H9 (cell line): Measurements from ENCODE around the gene PFN3. TPM values are rescaled to one million over a fixed set of nuclear protein-coding genes. Genes with fewer than 3 reads are reported as not detected.

ENCODE experiments used
- DNase-seq: peaks from one replicate; pipeline ENCODE4 v3.0.0-alpha.2; 2017
- H2AFZ ChIP-seq: one replicate; pipeline ENCODE4 v1.6.1; 2013; ENCODE audit warnings: mild to moderate bottlenecking, low read length, control low read depth, moderate library complexity
- H2AK5ac ChIP-seq: 2 replicates; pipeline ENCODE4 v1.6.1; 2013; ENCODE audit warnings: low read length, control low read depth, mixed read lengths; ENCODE audit not compliant: insufficient read length
- H2BK120ac ChIP-seq: one replicate; pipeline ENCODE4 v1.6.1; 2013; ENCODE audit warnings: low read depth, mild to moderate bottlenecking, low read length, control low read depth, inconsistent platforms; ENCODE audit not compliant: poor library complexity, severe bottlenecking
- H2BK12ac ChIP-seq: 2 replicates; pipeline ENCODE4 v1.6.1; 2013; ENCODE audit warnings: low read length, control low read depth, mixed read lengths, low read depth; ENCODE audit not compliant: insufficient read length
- H2BK15ac ChIP-seq: 2 replicates; pipeline ENCODE4 v1.6.1; 2013; ENCODE audit warnings: low read depth, low read length, control low read depth
- H2BK20ac ChIP-seq: one replicate; pipeline ENCODE4 v1.6.1; 2013; ENCODE audit warnings: low read depth, mild to moderate bottlenecking, low read length, control low read depth, inconsistent platforms; ENCODE audit not compliant: poor library complexity, severe bottlenecking
- H2BK5ac ChIP-seq: 2 replicates; pipeline ENCODE4 v1.6.1; 2013; ENCODE audit warnings: low read length, control low read depth, mixed read lengths; ENCODE audit not compliant: insufficient read length
- H3K14ac ChIP-seq: 2 replicates; pipeline ENCODE4 v1.6.1; 2013; ENCODE audit warnings: low read length, control low read depth; ENCODE audit not compliant: insufficient read depth
- H3K18ac ChIP-seq: 2 replicates; pipeline ENCODE4 v1.6.1; 2013; ENCODE audit warnings: low read depth, mild to moderate bottlenecking, mixed read lengths, low read length, control low read depth; ENCODE audit not compliant: insufficient read length
- H3K23ac ChIP-seq: 2 replicates; pipeline ENCODE4 v1.6.1; 2013; ENCODE audit warnings: low read length, control low read depth, mixed read lengths, low read depth; ENCODE audit not compliant: insufficient read length
- H3K23me2 ChIP-seq: 2 replicates; pipeline ENCODE4 v1.6.1; 2013; ENCODE audit warnings: low read depth, mild to moderate bottlenecking, mixed read lengths, low read length, control low read depth; ENCODE audit not compliant: insufficient read length, poor library complexity, severe bottlenecking
- H3K27ac ChIP-seq: 2 replicates; pipeline ENCODE4 v1.5.1; 2013; ENCODE audit warnings: low read length, control low read depth, mixed read lengths, low read depth; ENCODE audit not compliant: insufficient read length
- H3K27me3 ChIP-seq: 2 replicates; pipeline ENCODE4 v1.6.1; 2013; ENCODE audit warnings: low read length, control low read depth, inconsistent platforms; ENCODE audit not compliant: insufficient read depth
- H3K4ac ChIP-seq: 2 replicates; pipeline ENCODE4 v1.6.1; 2013; ENCODE audit warnings: low read depth, mild to moderate bottlenecking, control low read depth, inconsistent platforms, low read length, moderate library complexity
- H3K4me1 ChIP-seq: 2 replicates; pipeline ENCODE4 v1.6.1; 2013; ENCODE audit warnings: low read length, control low read depth, inconsistent platforms; ENCODE audit not compliant: insufficient read depth
- H3K4me2 ChIP-seq: 2 replicates; pipeline ENCODE4 v1.6.1; 2013; ENCODE audit warnings: low read length, control low read depth, mixed read lengths; ENCODE audit not compliant: insufficient read length, insufficient read depth
- H3K56ac ChIP-seq: 2 replicates; pipeline ENCODE4 v1.6.1; 2013; ENCODE audit warnings: low read depth, mild to moderate bottlenecking, mixed read lengths, low read length, control low read depth; ENCODE audit not compliant: insufficient read length
- H3K79me1 ChIP-seq: 2 replicates; pipeline ENCODE4 v1.6.1; 2013; ENCODE audit warnings: low read depth, mild to moderate bottlenecking, moderate library complexity, low read length, control low read depth, inconsistent platforms; ENCODE audit not compliant: insufficient read depth, poor library complexity, severe bottlenecking
- H3K79me2 ChIP-seq: 2 replicates; pipeline ENCODE4 v1.6.1; 2013; ENCODE audit warnings: low read length, control low read depth, inconsistent platforms; ENCODE audit not compliant: insufficient read depth
- H3K9ac ChIP-seq: 2 replicates; pipeline ENCODE4 v1.6.1; 2013; ENCODE audit warnings: low read length, control low read depth, mixed read lengths; ENCODE audit not compliant: insufficient read length; ENCODE audit errors: extremely low read depth
- H3K9me3 ChIP-seq: one replicate; pipeline ENCODE4 v1.6.1; 2013; ENCODE audit warnings: low read depth, low read length, inconsistent platforms; ENCODE audit not compliant: control insufficient read depth
- H3T11ph ChIP-seq: one replicate; pipeline ENCODE4 v1.6.1; 2013; ENCODE audit warnings: mild to moderate bottlenecking, low read length, control low read depth, inconsistent platforms
- H4K20me1 ChIP-seq: one replicate; pipeline ENCODE4 v1.6.1; 2013; ENCODE audit not compliant: control insufficient read depth, insufficient read length, insufficient read depth
- H4K5ac ChIP-seq: 2 replicates; pipeline ENCODE4 v1.6.1; 2013; ENCODE audit warnings: low read depth, mild to moderate bottlenecking, mixed read lengths, low read length, control low read depth; ENCODE audit not compliant: insufficient read length
- H4K8ac ChIP-seq: replicated peaks from 2 replicates; pipeline ENCODE4 v1.6.1; 2013; ENCODE audit warnings: low read length, control low read depth, mixed read lengths, low read depth; ENCODE audit not compliant: insufficient read length
- H4K91ac ChIP-seq: 2 replicates; pipeline ENCODE4 v1.6.1; 2013; ENCODE audit warnings: low read depth, mild to moderate bottlenecking, moderate library complexity, mixed read lengths, low read length, control low read depth; ENCODE audit not compliant: insufficient read length
- H3K27ac Mint-ChIP-seq, 3 experiments: 2 replicates in 2 of 3; 3 replicates in 1 of 3; pipeline ENCODE4 v1.8.0; 2020 to 2021; ENCODE audit warnings: mixed read lengths in 3 of 3, mild to moderate bottlenecking in 1 of 3, moderate library complexity in 1 of 3
- H3K27me3 Mint-ChIP-seq: 2 replicates; pipeline ENCODE4 v1.8.0; 2021; ENCODE audit warnings: low read depth, mild to moderate bottlenecking, moderate library complexity, mixed read lengths
- H3K36me3 Mint-ChIP-seq, 3 experiments: 2 replicates in 2 of 3; 3 replicates in 1 of 3; pipeline ENCODE4 v1.8.0; 2020 to 2021; ENCODE audit warnings: low read depth in 3 of 3, mixed read lengths in 3 of 3; ENCODE audit not compliant: insufficient read depth in 1 of 3
- H3K4me1 Mint-ChIP-seq, 2 experiments: 2 replicates each; pipeline ENCODE4 v1.8.0; 2020; ENCODE audit warnings: mixed read lengths in 2 of 2
- H3K4me3 Mint-ChIP-seq, 2 experiments: 2 replicates in 1 of 2; 3 replicates in 1 of 2; pipeline ENCODE4 v1.8.0; 2020 to 2021; ENCODE audit warnings: mild to moderate bottlenecking in 2 of 2, mixed read lengths in 2 of 2, moderate library complexity in 1 of 2
- H3K9me3 Mint-ChIP-seq, 2 experiments: 2 replicates in 1 of 2; 3 replicates in 1 of 2; pipeline ENCODE4 v1.8.0; 2020; ENCODE audit warnings: mild to moderate bottlenecking in 2 of 2, mixed read lengths in 2 of 2, moderate library complexity in 1 of 2
- CTCF ChIP-seq: fragments of 200-600 bp; sonication (generic); conservative IDR thresholded peaks from 3 replicates; pipeline ENCODE4 v1.8.0; 2021; ENCODE audit warnings: antibody characterized with exemption, mild to moderate bottlenecking
- WGBS: extraction: QIAGEN DNeasy Blood & Tissue Kit; methylation state at CpG from one replicate; pipeline ENCODE4 v1.1.7; 2013; ENCODE audit warnings: missing lambda C conversion rate, low lambda C conversion rate, mixed read lengths; ENCODE audit not compliant: insufficient read length; ENCODE audit errors: extremely low coverage; 5-methylcytosine and 5-hydroxymethylcytosine counted together
- total RNA-seq: library from RNA; stranded (reverse); gene quantifications from 2 replicates; pipeline ENCODE4 v1.2.1, GENCODE V29; 2021

PFN3 gene
- total RNA-seq, 1 experiment from 2014 or later, result not detected

DNA sequence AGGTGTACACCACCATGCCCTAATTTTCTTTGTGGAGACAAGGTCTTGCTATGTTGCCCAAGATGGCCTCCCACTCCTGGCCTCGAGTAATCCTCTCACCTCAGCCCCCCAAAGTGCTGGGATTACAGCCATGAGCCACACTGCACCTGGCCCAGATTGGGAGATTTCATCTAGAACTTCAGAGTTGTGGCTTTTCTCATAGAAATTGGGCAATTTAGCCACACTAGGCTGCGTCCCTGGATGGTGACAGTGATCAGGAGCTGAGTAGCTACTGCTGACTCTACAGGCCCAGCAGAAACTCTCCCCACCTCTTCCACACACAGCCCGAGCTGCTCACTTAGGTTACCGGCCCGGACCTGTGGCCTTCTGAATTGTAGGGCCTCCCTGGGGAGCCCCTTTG, 7.7 kb downstream of the PFN3 start:
- H2BK20ac ChIP-seq, result no peak overlapping the region
- Mint-ChIP-seq H3K4me1 (peaks cover 27 to 33% of the 10 kb centered on the region in 2 experiments), H3K4me3 (no peak overlapping the region), H3K36me3 (no peaks in the 10 kb centered on the region), H3K9me3 (no peaks in the 10 kb centered on the region), H3K27ac (no peak overlapping the region; a peak in 1 of 7 replicates), H3K27me3 (peaks cover 53% of the 10 kb centered on the region)
- no peak overlapping the region for H3K56ac ChIP-seq
- TF ChIP-seq CTCF, result no peak
- H2BK5ac ChIP-seq, result no peak overlapping the region
- no peaks in the 10 kb centered on the region; the same call in 1 of the 2 replicates for H3K27me3 ChIP-seq
- H3K23ac ChIP-seq, result no peak overlapping the region
- no peak overlapping the region for H2AK5ac ChIP-seq
- no peak overlapping the region for H3T11ph ChIP-seq
- no peaks in the 10 kb centered on the region for H4K20me1 ChIP-seq
- H4K8ac ChIP-seq, result no peak overlapping the region
- no peak overlapping the region for H2AFZ ChIP-seq
- no peak overlapping the region for H3K27ac ChIP-seq
- no CpG with 5 or more reads among the region's 5 CpGs for WGBS
- H3K79me2 ChIP-seq, result no peaks in the 10 kb centered on the region
- H3K4me2 ChIP-seq, result no peak overlapping the region
- H4K5ac ChIP-seq, result no peak overlapping the region
- H3K79me1 ChIP-seq, result no peaks in the 10 kb centered on the region
- H2BK120ac ChIP-seq, result no peak overlapping the region
- no peaks in the 10 kb centered on the region; the same call in 1 of the 2 replicates for H3K4me1 ChIP-seq
- no peak overlapping the region for H3K9ac ChIP-seq
- H2BK12ac ChIP-seq, result no peak overlapping the region
- no peak overlapping the region for H2BK15ac ChIP-seq
- DNase-seq, result no peak
- H3K14ac ChIP-seq, result no peak overlapping the region
- H3K4ac ChIP-seq, result no peak overlapping the region
- no peaks in the 10 kb centered on the region for H3K9me3 ChIP-seq
- H3K18ac ChIP-seq, result no peak overlapping the region
- no peak overlapping the region for H4K91ac ChIP-seq
- H3K23me2 ChIP-seq, result no peaks in the 10 kb centered on the region
